Activated CD4-positive, alpha-beta T cell treated with anti-CD3 and anti-CD28 coated beads, Interleukin-2, Interleukin-6, amounts not matched to agents 100 ng/mL and 50 ng/mL, durations not matched to agents 16 hours and 8 hours (primary cell): ENCODE results near the gene RAB4A.

ENCODE experiments used
- DNase-seq: peaks from one replicate; pipeline ENCODE4 v3.0.0-alpha.2; 2020

RAB4A gene

DNA sequence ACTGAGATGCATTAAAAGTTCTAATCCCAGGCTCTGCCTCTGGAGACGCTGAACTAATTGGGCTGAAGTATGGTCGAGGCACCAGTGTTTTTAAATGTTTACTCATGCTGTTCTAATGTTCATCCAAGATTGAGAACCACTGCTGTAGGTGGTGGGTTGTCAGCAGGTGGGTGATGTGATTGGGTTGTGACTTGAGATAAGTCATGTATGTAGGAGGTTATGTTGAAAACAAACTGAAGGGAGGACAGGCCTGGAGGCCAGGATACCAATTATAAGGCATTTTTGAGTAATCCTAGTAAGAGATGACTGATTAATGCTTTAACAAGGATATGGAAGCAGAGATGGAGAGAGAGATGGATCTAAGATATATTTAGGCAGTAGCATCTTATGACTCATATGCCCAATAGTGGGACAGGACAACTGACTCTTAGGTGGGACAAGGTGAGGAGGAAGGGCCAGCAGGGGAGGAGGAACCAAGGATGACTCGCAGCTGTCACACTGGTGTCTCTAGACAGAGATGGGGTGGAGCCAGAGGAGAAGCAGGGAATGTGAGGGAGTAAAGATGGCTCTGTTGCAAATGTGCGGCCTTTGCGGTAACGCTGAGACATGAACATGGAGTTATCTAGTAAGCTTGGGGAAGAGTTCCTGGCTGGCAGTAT is 29.3 kb downstream of the RAB4A start:
- DNase-seq, result no peak

GRCh38 chr1:229302740-229303139 is 31.8 kb downstream of the RAB4A start:
- DNase-seq, result no peak

- DNase-seq, result no peak
Observed at GRCh38 chr1:229303855-229304254, 32.9 kb downstream of the RAB4A start.

DNA sequence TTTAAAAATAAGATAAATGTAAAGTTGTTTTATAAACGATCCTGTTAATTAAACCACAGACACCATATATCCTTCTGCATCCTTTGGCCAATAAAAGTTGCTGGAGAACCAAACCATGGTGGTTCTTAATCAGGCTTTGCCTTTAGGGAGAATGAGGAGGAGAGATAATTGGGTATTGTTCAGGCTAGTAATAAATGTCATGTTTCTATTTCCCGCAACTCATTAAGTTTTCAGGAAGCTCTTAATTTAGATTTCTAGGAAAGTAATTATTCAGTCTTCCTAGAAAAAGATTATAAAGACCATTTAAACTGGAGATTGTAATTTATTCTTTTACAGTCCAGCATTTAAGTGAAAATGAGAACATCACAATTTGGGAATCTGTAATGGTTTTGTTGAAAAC is 34.5 kb downstream of the RAB4A start:
- no peak for DNase-seq

DNA sequence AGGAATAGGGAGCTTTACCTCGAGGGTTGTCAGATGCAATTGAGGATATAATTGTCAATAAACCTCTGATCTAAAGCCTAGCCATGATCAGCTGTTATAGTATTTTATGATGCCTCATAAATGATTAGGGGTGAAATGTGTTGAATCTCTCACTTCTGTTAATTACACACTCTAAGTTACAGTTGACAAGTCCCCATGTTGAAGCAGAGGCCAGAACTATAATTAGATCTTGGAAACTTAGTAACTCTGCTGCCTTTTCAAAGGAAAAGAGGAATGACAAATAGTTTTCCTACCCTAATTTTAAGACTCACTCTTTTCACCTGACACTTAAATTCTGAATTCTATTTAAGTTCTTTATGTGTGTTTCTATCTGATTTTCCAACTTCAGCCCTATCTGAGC is 38.2 kb downstream of the RAB4A start:
- no peak for DNase-seq

DNA sequence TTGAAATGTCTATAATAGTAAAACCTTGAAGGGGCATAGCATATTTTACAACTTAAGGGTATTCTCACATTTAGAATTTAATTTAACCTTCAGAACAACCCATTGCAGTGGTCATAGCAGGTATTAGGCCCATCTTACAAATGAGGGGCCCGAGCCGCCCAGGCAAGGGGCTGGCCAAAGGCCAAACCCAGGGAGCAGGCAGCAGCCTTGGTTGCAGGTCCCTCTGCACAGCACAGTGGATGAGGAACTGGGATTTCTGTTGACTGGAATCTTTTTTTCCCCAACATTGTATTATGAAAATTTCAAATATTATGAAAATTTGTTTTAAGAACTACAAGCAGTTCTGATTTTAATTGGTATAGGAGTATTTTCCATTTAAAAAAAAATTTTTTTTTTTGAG is 38.8 kb downstream of the RAB4A start:
- DNase-seq, result no peak

DNA sequence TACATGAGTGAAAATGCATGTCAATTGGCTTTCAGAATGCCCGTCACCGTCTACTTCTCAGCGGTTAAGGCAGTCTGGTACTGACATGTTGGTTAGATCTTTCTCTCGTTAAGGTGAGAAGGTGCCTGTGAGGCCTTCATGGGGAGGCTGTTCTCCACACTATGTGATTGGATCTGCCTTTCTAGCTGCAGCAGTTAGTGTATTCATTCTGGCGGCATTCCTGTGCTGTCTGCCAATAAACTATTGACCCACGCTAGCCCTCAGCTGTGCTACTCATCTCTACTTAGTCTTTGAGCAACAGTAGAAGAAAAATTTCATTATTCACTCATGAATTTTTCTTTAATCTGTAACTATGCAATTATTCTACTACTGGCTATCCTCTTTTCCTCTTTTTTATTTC is 39.9 kb downstream of the RAB4A start:
- DNase-seq, result no peak

- no peak for DNase-seq
Observed at GRCh38 chr1:229316166-229316565, 45.3 kb downstream of the RAB4A start.

- DNase-seq, result no peak
Observed at GRCh38 chr1:229318056-229318455, 47.1 kb downstream of the RAB4A start.

GRCh38 chr1:229319487-229319886 is 48.6 kb downstream of the RAB4A start:
- no peak for DNase-seq

DNA sequence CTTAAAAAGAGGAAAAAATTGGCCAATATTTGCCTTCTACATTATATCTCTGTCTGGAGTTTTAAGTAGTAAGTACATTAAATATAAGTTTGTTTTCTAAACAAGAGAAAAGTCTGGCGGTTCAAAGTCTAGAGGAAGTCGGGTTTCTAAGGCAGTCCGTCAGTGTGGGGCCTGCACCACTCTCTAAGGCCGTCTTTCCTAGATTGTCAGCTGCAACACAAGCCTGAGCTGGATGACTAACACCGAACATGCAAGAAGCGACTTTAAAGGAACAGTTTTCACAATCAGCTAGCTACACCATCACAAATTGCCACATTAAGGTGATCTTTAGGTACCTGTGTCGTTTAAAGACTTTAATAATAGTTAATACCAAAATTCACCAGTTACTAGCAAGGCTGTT is 52.3 kb downstream of the RAB4A start:
- DNase-seq, result no peak

GRCh38 chr1:229323885-229324553 is 53.1 kb downstream of the RAB4A start:
- no peak for DNase-seq

DNA sequence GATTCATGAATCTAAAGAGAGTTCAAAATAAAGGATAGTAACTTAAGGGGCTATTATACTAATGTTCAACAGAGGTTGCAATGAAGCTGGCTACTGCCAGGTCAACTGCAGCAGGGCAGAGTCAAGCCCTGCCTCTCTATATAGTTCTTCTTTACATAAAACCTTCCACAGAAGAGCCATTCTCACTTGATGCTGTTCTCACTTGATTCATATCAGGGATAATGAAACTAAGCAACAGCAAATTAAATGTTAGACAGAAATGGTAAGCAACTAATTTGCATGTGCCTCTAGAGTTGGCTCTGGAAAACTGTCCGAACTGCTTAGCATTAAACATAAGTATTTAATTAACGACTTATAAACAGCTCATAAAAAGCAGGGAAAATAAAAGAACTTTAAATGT is 54.5 kb downstream of the RAB4A start:
- no peak for DNase-seq

GRCh38 chr1:229325853-229326487 is 55.1 kb downstream of the RAB4A start:
- DNase-seq, result no peak

DNA sequence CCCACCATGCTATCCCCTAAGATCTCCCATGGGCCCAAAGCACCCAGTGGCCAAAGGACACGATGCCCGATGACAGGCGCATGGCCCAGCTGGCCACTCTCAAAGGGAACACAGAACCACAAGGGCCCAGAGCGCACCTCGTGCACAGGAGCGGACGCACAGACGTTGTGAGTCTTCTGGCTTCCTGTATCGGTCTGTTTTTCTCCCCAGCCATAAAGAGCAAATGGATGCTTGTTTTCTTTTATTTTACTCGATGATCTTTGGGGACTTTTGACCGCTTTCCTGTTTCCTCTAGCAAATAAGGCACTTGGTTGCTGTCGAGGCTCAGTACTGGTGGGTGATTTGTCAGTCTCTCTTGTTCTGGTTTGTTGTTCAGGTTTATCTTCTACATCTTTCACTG is 55.7 kb downstream of the RAB4A start:
- DNase-seq, result no peak

DNA sequence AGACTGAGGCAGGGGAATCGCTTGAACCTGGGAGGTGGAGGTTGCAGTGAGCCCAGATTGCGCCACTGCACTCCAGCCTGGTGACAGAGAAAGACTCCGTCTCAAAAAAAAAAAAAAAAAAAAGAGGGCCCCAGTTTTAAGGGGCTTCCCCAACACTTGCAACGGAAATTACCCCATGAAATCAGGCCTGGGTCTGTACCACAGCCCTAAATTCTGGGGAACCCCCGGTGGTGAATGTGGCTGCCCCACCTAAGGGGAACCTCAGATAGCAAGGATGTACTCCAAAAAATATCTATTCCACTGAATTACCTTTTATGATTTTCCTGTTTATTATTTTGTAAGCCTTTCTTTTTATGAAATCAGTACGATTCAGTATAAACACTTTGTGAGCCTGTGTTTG is 56.9 kb downstream of the RAB4A start:
- peak; percentile 21 for DNase-seq

DNA sequence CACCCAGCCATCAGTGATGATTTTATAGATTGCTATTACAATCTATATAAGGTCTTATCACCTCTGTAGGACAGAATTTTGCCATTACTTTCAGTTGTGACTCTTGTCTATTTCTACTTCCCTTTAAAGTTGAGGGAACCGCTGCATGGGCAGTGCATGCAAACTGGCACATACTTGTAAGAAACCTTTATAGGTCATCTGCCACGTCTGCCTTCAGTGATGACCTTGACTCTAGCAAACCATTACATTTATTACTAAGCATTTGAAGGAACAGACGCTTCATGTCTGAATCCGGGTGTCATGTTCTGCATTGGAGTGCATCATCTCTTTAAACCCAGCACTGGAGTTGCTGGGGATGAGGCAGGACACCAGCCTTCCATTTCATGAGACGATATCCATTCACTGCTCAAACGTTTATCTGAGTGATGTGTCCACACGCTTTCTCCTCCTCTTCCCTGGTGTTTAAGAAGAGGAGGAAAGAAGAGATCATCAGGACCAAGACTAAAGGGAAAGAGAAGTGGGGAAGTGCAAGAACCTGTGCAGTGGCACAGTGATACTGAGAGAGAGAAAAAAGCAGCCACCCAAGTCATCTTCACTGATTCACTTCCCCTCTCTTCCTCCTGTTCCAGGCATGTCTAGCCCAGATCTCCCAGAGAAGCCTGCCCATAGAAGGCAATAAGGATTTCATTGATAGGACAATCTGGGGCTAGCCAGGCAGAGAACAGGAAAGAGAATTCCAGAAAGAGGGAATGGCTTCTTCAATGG is 57.9 kb downstream of the RAB4A start:
- no peak for DNase-seq

- no peak for DNase-seq
Observed at GRCh38 chr1:229334269-229334668, 63.4 kb downstream of the RAB4A start.

GRCh38 chr1:229334716-229335115 is 63.8 kb downstream of the RAB4A start:
- DNase-seq, result no peak

- no peak for DNase-seq
Observed at GRCh38 chr1:229336345-229336744, 65.4 kb downstream of the RAB4A start.

DNA sequence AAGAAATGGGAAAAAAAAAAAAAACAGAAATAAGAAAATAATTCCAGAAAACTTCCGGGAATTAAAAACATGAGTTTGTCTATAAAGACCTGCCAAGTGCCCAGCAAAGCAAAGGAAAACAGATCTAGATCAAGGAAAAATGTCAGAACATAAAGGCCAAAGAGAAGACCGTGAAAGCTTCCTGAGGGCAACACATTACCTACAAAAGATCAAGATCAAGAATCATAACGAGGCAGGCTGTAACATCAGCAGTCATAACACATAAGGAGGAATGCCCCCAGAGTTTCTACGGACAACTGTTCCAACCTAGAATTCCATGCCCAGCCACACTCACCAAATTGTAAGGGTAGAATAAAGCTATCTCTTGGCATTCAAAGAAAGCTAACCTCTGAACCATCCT is 68.2 kb downstream of the RAB4A start:
- DNase-seq, result no peak

DNA sequence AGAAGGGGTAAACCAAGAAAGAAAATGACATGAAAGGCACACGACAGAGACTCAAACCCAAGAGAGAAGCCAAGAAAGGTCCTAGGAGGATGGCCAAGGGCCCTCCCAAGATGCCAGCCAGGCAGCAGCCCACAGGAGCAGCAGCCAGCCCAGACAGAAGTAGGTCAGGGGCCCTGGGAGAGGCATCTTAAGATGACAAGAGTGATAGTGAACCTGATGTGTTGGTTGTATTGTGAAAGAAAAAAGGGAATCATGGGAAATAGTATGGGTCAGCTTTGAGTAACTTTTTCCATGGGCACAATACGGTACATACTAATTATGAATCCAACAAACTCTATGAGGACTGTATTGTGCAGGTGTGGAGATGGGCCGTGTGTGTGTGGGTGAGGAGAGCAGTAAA is 68.6 kb downstream of the RAB4A start:
- DNase-seq, result peak; percentile 51

- no peak for DNase-seq
Observed at GRCh38 chr1:229340496-229340895, 69.6 kb downstream of the RAB4A start.
